ENCODE data around the gene TXNDC2. TPM values are rescaled to one million over a fixed set of nuclear protein-coding genes. Genes with fewer than 3 reads are reported as not detected.

Gene TXNDC2
- total and polyA plus RNA-seq, 2 donors (not counting 1 experiment from before 2014, with no cell fraction given) = 0.15 TPM; not detected in 1

DNA sequence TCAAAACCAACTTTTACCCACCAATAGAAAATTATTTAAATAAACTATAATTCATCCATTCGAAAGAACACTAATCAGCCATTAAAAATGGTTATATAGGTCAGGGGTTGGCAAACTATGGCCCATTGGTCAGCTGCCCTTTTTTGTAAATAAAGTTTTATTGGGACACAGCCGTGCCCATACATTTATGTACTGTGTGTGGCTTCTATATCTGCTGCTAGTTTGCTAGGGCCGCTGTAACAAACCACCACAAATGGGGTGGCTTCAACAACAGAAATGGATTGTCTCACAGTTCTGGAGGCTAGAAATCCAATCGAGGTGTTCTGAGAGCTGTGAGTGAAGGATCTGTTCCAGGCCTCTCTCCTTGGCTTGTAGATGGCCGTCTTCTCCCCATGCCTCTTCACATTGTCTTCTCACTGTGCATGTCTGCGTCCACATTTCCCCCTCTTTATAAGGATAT is 7.0 kb upstream of the TXNDC2 start:
- no peak for TF ChIP-seq EZH2 (IDR thresholded peaks at IDR 0.05; ENCODE audit: low read length, missing control alignments)
- TF ChIP-seq, protein P1, sequence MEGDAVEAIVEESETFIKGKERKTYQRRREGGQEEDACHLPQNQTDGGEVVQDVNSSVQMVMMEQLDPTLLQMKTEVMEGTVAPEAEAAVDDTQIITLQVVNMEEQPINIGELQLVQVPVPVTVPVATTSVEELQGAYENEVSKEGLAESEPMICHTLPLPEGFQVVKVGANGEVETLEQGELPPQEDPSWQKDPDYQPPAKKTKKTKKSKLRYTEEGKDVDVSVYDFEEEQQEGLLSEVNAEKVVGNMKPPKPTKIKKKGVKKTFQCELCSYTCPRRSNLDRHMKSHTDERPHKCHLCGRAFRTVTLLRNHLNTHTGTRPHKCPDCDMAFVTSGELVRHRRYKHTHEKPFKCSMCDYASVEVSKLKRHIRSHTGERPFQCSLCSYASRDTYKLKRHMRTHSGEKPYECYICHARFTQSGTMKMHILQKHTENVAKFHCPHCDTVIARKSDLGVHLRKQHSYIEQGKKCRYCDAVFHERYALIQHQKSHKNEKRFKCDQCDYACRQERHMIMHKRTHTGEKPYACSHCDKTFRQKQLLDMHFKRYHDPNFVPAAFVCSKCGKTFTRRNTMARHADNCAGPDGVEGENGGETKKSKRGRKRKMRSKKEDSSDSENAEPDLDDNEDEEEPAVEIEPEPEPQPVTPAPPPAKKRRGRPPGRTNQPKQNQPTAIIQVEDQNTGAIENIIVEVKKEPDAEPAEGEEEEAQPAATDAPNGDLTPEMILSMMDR (conservative IDR thresholded peaks at IDR 0.05 in 1 of 2, IDR thresholded peaks at IDR 0.05 in 1 of 2; ENCODE audit: low read depth in 1 of 2, low read length in 2 of 2) = no peak
- H3K79me2 ChIP-seq (ENCODE audit: control insufficient read depth, insufficient read depth, low read length) = no peaks in the 10 kb centered on the region
- H3K27me3 ChIP-seq (ENCODE audit: control insufficient read depth, insufficient read depth, low read length) = no peaks in the 10 kb centered on the region

GRCh38 chr18:9884090-9884489 is 1.7 kb upstream of the TXNDC2 start:
- Histone ChIP-seq H3K36me3 (ENCODE audit: control insufficient read depth, insufficient read depth, low read length) (no peaks in the 10 kb centered on the region), H3K4me2 (ENCODE audit: extremely low read depth, insufficient read depth, low read length) (no peak overlapping the region), H3K4me3 (replicated peaks in 1 of 4; ENCODE audit: control extremely low read depth in 1 of 4, insufficient read depth in 1 of 4, low read depth in 3 of 4, low read length in 4 of 4) (no peak overlapping the region), H4K20me1 (ENCODE audit: control insufficient read depth, extremely low read depth, insufficient read depth, low read length) (no peaks in the 10 kb centered on the region), H3K27ac (ENCODE audit: insufficient read depth, low read length) (no peak overlapping the region), H3K79me2 (ENCODE audit: control insufficient read depth, insufficient read depth, low read length) (no peaks in the 10 kb centered on the region), H3K9ac (ENCODE audit: insufficient read depth, low read length) (no peak overlapping the region), H3K9me3 (ENCODE audit: control insufficient read depth, insufficient read depth, low read depth, low read length) (no peaks in the 10 kb centered on the region), H2AFZ (ENCODE audit: low read length) (no peak overlapping the region), H3K4me1 (ENCODE audit: control insufficient read depth, extremely low read depth, insufficient read depth, low read length) (no peaks in the 10 kb centered on the region), H3K27me3 (ENCODE audit: control insufficient read depth, insufficient read depth, low read length) (no peaks in the 10 kb centered on the region)
- no peak for DNase-seq (ENCODE audit: low read depth in 2 of 2)
- TF ChIP-seq, protein P1 (conservative IDR thresholded peaks at IDR 0.05 in 1 of 2, IDR thresholded peaks at IDR 0.05 in 1 of 2; ENCODE audit: low read depth in 1 of 2, low read length in 2 of 2) = no peak
- no peak for TF ChIP-seq EZH2 (IDR thresholded peaks at IDR 0.05; ENCODE audit: low read length, missing control alignments)

More for the DNA sequence above, 7.0 kb upstream of the TXNDC2 start:
- no peaks in the 10 kb centered on the region for H3K9me3 ChIP-seq (ENCODE audit: control insufficient read depth, insufficient read depth, low read depth, low read length)
- no peak overlapping the region for H3K27ac ChIP-seq (ENCODE audit: insufficient read depth, low read length)
- H3K9ac ChIP-seq (ENCODE audit: insufficient read depth, low read length) = no peak overlapping the region
- H3K36me3 ChIP-seq (ENCODE audit: control insufficient read depth, insufficient read depth, low read length) = no peaks in the 10 kb centered on the region
- no peak for DNase-seq (ENCODE audit: low read depth in 2 of 2)
- no peak overlapping the region for H2AFZ ChIP-seq (ENCODE audit: low read length)
- no peak overlapping the region for H3K4me3 ChIP-seq (replicated peaks in 1 of 4; ENCODE audit: control extremely low read depth in 1 of 4, insufficient read depth in 1 of 4, low read depth in 3 of 4, low read length in 4 of 4)
- peaks cover 10% of the 10 kb centered on the region for H3K4me1 ChIP-seq (ENCODE audit: control insufficient read depth, extremely low read depth, insufficient read depth, low read length)
- no peaks in the 10 kb centered on the region for H4K20me1 ChIP-seq (ENCODE audit: control insufficient read depth, extremely low read depth, insufficient read depth, low read length)
- no peak overlapping the region for H3K4me2 ChIP-seq (ENCODE audit: extremely low read depth, insufficient read depth, low read length)

DNA sequence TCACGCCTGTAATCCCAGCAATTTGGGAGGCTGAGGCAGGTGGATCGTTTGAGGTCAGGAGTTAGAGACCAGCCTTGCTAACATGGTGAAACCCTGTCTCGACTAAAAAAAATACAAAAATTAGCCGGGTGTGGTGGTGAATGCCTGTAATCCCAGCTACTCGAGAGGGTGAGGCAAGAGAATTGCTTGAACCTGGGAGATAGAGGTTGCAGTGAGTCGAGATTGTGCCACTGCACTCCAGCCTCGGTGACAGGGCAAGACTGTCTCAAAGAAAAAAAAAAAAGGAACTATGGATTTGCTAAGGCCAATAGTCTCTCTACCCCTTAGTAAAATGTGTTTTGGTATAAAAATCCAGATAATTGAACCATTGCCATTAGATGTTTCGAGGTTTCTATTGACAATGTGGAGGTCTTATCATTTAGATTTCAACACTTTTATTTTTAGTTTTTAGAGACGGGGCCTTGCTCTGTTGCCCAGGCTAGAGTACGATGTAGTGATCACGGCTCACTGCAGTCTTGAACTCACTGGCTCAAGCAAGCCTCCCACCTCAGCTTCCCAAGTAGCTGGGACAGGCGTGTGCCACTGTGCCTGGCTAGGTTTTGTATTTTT is 1.1 kb upstream of the TXNDC2 start:
- TF ChIP-seq EZH2 (IDR thresholded peaks at IDR 0.05; ENCODE audit: low read length, missing control alignments) = no peak
- TF ChIP-seq, protein P1 (conservative IDR thresholded peaks at IDR 0.05 in 1 of 2, IDR thresholded peaks at IDR 0.05 in 1 of 2; ENCODE audit: low read depth in 1 of 2, low read length in 2 of 2) = no peak
- H3K36me3 ChIP-seq (ENCODE audit: control insufficient read depth, insufficient read depth, low read length) = no peaks in the 10 kb centered on the region
- no peak overlapping the region for H3K27ac ChIP-seq (ENCODE audit: insufficient read depth, low read length)
- no peak for DNase-seq (ENCODE audit: low read depth in 2 of 2)
- H3K79me2 ChIP-seq (ENCODE audit: control insufficient read depth, insufficient read depth, low read length) = no peaks in the 10 kb centered on the region
- H4K20me1 ChIP-seq (ENCODE audit: control insufficient read depth, extremely low read depth, insufficient read depth, low read length) = no peaks in the 10 kb centered on the region
- no peaks in the 10 kb centered on the region for H3K27me3 ChIP-seq (ENCODE audit: control insufficient read depth, insufficient read depth, low read length)
- no peak overlapping the region for H3K9ac ChIP-seq (ENCODE audit: insufficient read depth, low read length)
- H3K4me2 ChIP-seq (ENCODE audit: extremely low read depth, insufficient read depth, low read length) = no peak overlapping the region
- H3K4me1 ChIP-seq (ENCODE audit: control insufficient read depth, extremely low read depth, insufficient read depth, low read length) = no peaks in the 10 kb centered on the region
- no peak overlapping the region for H3K4me3 ChIP-seq (replicated peaks in 1 of 4; ENCODE audit: control extremely low read depth in 1 of 4, insufficient read depth in 1 of 4, low read depth in 3 of 4, low read length in 4 of 4)
- H2AFZ ChIP-seq (ENCODE audit: low read length) = no peak overlapping the region
- H3K9me3 ChIP-seq (ENCODE audit: control insufficient read depth, insufficient read depth, low read depth, low read length) = no peaks in the 10 kb centered on the region
